ENCODE results near the gene DPP7.

The DPP7 gene

DNA sequence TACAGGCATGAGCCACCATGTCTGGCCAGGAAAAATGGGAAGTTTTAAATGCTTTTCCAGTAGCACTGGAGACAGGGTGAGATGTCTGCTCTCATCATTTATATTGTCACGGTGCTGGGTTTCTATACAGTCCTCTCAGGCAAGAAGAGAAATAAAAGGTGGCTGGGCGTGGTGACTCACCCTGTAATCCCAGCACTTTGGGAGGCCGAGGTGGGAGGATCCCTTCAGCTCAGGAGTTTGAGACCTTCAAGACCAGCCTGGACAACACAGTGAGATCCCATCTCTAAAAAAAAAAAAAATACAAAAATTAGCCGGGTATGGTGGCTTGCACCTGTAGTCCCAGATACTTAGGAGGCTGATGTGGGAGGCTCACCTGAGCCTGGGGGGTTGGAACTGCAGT lies 19.7 kb upstream of the DPP7 start:
- Histone ChIP-seq H3K4me3 (replicated peaks; ENCODE audit: insufficient read depth, low read length) (no peak overlapping the region), H3K27me3 (ENCODE audit: insufficient read depth, poor library complexity, severe bottlenecking) (peaks cover 33% of the 10 kb centered on the region), H3K27ac (replicated peaks) (no peak overlapping the region)
- no peak for DNase-seq (ENCODE audit: low read depth in 1 of 2, low spot score in 1 of 2)
- no peak for TF ChIP-seq POLR2AphosphoS5 (IDR thresholded peaks at IDR 0.05; ENCODE audit: low read depth)
- TF ChIP-seq, protein P1, sequence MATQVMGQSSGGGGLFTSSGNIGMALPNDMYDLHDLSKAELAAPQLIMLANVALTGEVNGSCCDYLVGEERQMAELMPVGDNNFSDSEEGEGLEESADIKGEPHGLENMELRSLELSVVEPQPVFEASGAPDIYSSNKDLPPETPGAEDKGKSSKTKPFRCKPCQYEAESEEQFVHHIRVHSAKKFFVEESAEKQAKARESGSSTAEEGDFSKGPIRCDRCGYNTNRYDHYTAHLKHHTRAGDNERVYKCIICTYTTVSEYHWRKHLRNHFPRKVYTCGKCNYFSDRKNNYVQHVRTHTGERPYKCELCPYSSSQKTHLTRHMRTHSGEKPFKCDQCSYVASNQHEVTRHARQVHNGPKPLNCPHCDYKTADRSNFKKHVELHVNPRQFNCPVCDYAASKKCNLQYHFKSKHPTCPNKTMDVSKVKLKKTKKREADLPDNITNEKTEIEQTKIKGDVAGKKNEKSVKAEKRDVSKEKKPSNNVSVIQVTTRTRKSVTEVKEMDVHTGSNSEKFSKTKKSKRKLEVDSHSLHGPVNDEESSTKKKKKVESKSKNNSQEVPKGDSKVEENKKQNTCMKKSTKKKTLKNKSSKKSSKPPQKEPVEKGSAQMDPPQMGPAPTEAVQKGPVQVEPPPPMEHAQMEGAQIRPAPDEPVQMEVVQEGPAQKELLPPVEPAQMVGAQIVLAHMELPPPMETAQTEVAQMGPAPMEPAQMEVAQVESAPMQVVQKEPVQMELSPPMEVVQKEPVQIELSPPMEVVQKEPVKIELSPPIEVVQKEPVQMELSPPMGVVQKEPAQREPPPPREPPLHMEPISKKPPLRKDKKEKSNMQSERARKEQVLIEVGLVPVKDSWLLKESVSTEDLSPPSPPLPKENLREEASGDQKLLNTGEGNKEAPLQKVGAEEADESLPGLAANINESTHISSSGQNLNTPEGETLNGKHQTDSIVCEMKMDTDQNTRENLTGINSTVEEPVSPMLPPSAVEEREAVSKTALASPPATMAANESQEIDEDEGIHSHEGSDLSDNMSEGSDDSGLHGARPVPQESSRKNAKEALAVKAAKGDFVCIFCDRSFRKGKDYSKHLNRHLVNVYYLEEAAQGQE (IDR thresholded peaks at IDR 0.05; ENCODE audit: insufficient replicate concordance, low read depth) = no peak
- no peak for TF ChIP-seq GABPA (IDR thresholded peaks at IDR 0.05; ENCODE audit: low read depth)
- no peak for TF ChIP-seq SPI1 (IDR thresholded peaks at IDR 0.05; ENCODE audit: borderline replicate concordance, low read depth)
- TF ChIP-seq, protein P2, sequence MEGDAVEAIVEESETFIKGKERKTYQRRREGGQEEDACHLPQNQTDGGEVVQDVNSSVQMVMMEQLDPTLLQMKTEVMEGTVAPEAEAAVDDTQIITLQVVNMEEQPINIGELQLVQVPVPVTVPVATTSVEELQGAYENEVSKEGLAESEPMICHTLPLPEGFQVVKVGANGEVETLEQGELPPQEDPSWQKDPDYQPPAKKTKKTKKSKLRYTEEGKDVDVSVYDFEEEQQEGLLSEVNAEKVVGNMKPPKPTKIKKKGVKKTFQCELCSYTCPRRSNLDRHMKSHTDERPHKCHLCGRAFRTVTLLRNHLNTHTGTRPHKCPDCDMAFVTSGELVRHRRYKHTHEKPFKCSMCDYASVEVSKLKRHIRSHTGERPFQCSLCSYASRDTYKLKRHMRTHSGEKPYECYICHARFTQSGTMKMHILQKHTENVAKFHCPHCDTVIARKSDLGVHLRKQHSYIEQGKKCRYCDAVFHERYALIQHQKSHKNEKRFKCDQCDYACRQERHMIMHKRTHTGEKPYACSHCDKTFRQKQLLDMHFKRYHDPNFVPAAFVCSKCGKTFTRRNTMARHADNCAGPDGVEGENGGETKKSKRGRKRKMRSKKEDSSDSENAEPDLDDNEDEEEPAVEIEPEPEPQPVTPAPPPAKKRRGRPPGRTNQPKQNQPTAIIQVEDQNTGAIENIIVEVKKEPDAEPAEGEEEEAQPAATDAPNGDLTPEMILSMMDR (IDR thresholded peaks at IDR 0.05; ENCODE audit: insufficient read depth, low read length) = no peak

DNA sequence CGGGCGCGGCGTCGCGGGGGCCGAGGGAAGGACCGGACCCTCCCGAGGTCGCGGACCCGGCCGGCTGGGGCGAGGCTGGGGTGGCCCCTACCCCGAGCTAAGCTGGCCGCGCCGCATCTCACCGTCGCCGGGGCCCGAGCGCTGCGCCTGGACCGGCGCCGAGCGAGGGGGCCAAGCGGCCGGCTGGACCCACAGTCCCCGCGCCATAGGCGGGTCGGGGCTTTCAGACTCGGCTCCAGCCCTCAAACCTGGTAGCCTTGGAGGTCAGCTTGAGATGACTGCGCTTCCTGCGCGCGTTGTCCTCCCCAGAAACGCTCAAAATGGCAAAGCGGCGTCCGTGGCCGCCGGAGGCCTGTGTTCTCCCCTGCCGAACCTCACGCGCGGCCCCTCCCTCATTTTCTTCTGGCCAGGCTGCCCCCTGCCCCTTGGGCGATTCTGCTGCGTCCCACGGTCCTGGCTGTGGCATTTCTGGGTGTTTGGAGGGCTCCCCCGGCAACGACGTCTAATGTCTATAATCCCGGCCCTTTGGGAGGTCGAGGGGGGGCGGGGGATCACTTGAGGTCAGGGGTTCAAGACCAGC lies 15.7 kb upstream of the DPP7 start:
- H3K27ac ChIP-seq (replicated peaks) = no peak overlapping the region
- DNase-seq (ENCODE audit: low read depth in 1 of 2, low spot score in 1 of 2) = no peak

DNA sequence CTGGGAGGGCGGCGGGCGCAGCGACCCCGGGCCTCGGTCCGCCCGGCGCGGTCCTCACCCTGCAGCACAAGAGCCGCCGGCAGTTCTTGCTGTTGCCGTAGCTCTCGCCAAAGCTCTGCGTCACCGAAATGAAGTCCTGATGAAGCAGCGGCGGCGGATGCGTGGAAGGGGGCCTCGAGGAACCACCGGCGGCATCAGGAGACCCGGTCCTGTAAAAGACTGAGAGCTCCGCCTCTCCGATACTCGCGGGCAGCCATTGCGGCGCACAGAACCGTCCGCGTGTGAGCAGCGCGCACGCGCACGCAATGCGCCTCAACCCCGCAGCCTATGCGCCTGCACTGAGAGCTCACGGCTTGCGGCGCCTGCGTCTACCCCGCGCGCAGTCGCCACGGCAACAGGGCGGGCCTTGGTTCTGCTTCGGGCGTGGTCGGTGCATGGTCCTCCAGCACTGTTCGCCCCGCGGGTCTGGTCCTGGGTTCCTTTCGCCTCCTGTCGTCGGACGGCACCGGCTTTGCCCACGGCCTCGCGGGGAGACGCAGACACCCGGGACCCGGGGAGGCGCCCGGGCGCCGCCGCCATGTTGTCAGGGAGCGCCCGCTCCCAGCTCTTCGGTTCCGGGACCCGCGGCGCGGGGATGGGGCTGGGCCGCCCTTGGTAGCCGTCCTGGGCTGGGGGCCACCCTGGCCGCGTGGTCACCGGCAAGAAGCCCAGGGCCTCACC lies 15.1 kb upstream of the DPP7 start:
- H3K27ac ChIP-seq (replicated peaks) = peak overlapping the region; percentile 77
- H3K27me3 ChIP-seq (ENCODE audit: insufficient read depth, poor library complexity, severe bottlenecking) = no peaks in the 10 kb centered on the region
- TF ChIP-seq SPI1 (IDR thresholded peaks at IDR 0.05; ENCODE audit: borderline replicate concordance, low read depth) = no peak
- TF ChIP-seq POLR2AphosphoS5 (IDR thresholded peaks at IDR 0.05; ENCODE audit: low read depth) = peak; percentile 83
- TF ChIP-seq, protein P2 (IDR thresholded peaks at IDR 0.05; ENCODE audit: insufficient read depth, low read length) = no peak
- TF ChIP-seq, protein P1 (IDR thresholded peaks at IDR 0.05; ENCODE audit: insufficient replicate concordance, low read depth) = peak; percentile 66
- no peak for TF ChIP-seq GABPA (IDR thresholded peaks at IDR 0.05; ENCODE audit: low read depth)
- H3K4me3 ChIP-seq (replicated peaks; ENCODE audit: insufficient read depth, low read length) = peak overlapping the region; percentile 87
- DNase-seq (ENCODE audit: low read depth in 1 of 2, low spot score in 1 of 2) = peak; percentile 92

More for the DNA sequence above, 15.7 kb upstream of the DPP7 start:
- Histone ChIP-seq H3K4me3 (replicated peaks; ENCODE audit: insufficient read depth, low read length) (peak overlapping the region; percentile 87), H3K27me3 (ENCODE audit: insufficient read depth, poor library complexity, severe bottlenecking) (no peaks in the 10 kb centered on the region)
- TF ChIP-seq SPI1 (IDR thresholded peaks at IDR 0.05; ENCODE audit: borderline replicate concordance, low read depth) = no peak

DNA sequence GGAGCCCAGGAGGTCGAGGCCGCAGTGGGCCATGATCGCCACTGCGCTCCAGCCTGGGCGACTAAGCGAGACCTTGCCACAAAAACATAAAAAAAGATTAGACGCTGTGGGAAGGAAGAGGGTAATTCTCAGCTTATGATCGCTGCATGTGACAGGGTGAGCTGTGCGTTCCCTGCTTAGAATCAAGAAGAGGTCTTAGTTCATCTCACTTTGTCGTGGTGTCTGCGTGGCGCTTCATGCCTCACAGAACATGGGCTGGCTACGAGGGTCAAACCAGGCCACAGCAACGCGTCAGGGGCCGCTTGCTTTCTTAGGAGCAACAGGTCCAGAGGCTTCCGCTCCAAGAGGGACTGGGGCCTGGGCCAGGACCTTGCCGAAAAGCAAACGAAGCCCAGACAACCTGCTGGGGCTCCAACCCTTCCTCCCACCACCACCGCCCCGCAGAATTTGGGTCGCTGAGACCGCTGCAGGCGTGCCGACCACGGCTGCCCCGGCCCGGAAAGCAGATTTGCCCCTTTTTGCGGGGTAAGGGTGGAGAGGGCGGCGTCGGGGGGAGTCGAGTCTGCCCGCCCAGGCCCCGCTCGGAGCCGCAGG lies 14.4 kb upstream of the DPP7 start:
- Histone ChIP-seq H3K4me3 (replicated peaks; ENCODE audit: insufficient read depth, low read length) (peak overlapping the region; percentile 87), H3K27me3 (ENCODE audit: insufficient read depth, poor library complexity, severe bottlenecking) (no peaks in the 10 kb centered on the region), H3K27ac (replicated peaks) (peak overlapping the region; percentile 77)
- DNase-seq (ENCODE audit: low read depth in 1 of 2, low spot score in 1 of 2) = peak in 1 of 2 experiments; percentile 31
- TF ChIP-seq POLR2AphosphoS5 (IDR thresholded peaks at IDR 0.05; ENCODE audit: low read depth) (no peak), SPI1 (IDR thresholded peaks at IDR 0.05; ENCODE audit: borderline replicate concordance, low read depth) (no peak), GABPA (IDR thresholded peaks at IDR 0.05; ENCODE audit: low read depth) (no peak)
- TF ChIP-seq, protein P2 (IDR thresholded peaks at IDR 0.05; ENCODE audit: insufficient read depth, low read length) = no peak
- TF ChIP-seq, protein P1 (IDR thresholded peaks at IDR 0.05; ENCODE audit: insufficient replicate concordance, low read depth) = no peak

Data from HL-60 (cell line).